WTC11 (cell line): ENCODE data around the gene RLN3. TPM values are rescaled to one million over a fixed set of nuclear protein-coding genes. Genes with fewer than 3 reads are reported as not detected.
A peak's percentile ranks its signal among the peaks of the same experiment; 100 is the strongest.

ENCODE experiments used
- ATAC-seq: fragments of 200-7000 bp; cut with Tn5 transposase; 2 replicates; pipeline ENCODE4 v1.10.0; 2021; ENCODE audit warnings: mild to moderate bottlenecking, moderate library complexity
- CTCF ChIA-PET: fragments of 300-600 bp; sonication (Branson Sonifier 250); formaldehyde crosslinking; loops from one replicate; lab custom pipeline; 2021; ENCODE audit warnings: antibody characterized with exemption; lab: Charles Lee
- POLR2A ChIA-PET: fragments of 350-600 bp; sonication (Branson Sonifier 250); formaldehyde crosslinking; loops from one replicate; lab custom pipeline; 2021; ENCODE audit warnings: antibody characterized with exemption; lab: Charles Lee
- DNase-seq: peaks from one replicate; pipeline ENCODE4 v3.0.0; 2021; ENCODE audit warnings: low spot score
- H3K27ac Mint-ChIP-seq: 2 replicates; pipeline ENCODE4 v1.8.0; 2021; ENCODE audit warnings: mixed read lengths
- H3K27me3 Mint-ChIP-seq: 2 replicates; pipeline ENCODE4 v1.8.0; 2021; ENCODE audit warnings: low read depth, mild to moderate bottlenecking, moderate library complexity, mixed read lengths
- H3K36me3 Mint-ChIP-seq: 2 replicates; pipeline ENCODE4 v1.8.0; 2021; ENCODE audit warnings: mixed read lengths
- H3K4me1 Mint-ChIP-seq: 2 replicates; pipeline ENCODE4 v1.8.0; 2022; ENCODE audit warnings: mixed read lengths
- H3K4me3 Mint-ChIP-seq: 2 replicates; pipeline ENCODE4 v1.8.0; 2021; ENCODE audit warnings: mild to moderate bottlenecking, moderate library complexity, mixed read lengths
- H3K9me3 Mint-ChIP-seq: 2 replicates; pipeline ENCODE4 v1.8.0; 2021; ENCODE audit warnings: mixed read lengths
- ATF1 ChIP-seq: sonication (generic); formaldehyde crosslinking; IDR thresholded peaks from 2 replicates; pipeline ENCODE4 v1.8.1; 2023; ENCODE audit warnings: mild to moderate bottlenecking, moderate library complexity, missing genetic modification reagents
- CBFB ChIP-seq: sonication (generic); formaldehyde crosslinking; IDR thresholded peaks from 2 replicates; pipeline ENCODE4 v1.8.1; 2022; ENCODE audit warnings: mild to moderate bottlenecking, low read depth, missing genetic modification reagents
- FOXK1 ChIP-seq: sonication (generic); formaldehyde crosslinking; IDR thresholded peaks from 2 replicates; pipeline ENCODE4 v1.8.0; 2022; ENCODE audit warnings: mild to moderate bottlenecking, moderate library complexity, missing genetic modification reagents
- FOXP1 ChIP-seq: sonication (generic); formaldehyde crosslinking; IDR thresholded peaks from 2 replicates; pipeline ENCODE4 v1.8.0; 2022; ENCODE audit warnings: missing genetic modification reagents, mild to moderate bottlenecking, moderate library complexity, borderline replicate concordance
- JAZF1 ChIP-seq: fragments of 250-450 bp; sonication (Bioruptor Pico); IDR thresholded peaks from 2 replicates; pipeline ENCODE4 v1.9.0; 2021; ENCODE audit warnings: moderate library complexity, mild to moderate bottlenecking, inconsistent platforms
- KAT7 ChIP-seq: sonication (generic); formaldehyde crosslinking; IDR thresholded peaks from 2 replicates; pipeline ENCODE4 v1.8.1; 2023; ENCODE audit warnings: missing genetic modification reagents, mild to moderate bottlenecking, borderline replicate concordance
- NFE2L1 ChIP-seq: sonication (generic); formaldehyde crosslinking; IDR thresholded peaks from 2 replicates; pipeline ENCODE4 v1.8.1; 2023; ENCODE audit warnings: missing genetic modification reagents
- NR2C2 ChIP-seq: sonication (generic); formaldehyde crosslinking; IDR thresholded peaks from 2 replicates; pipeline ENCODE4 v1.8.0; 2022; ENCODE audit warnings: mild to moderate bottlenecking, missing genetic modification reagents
- RELA ChIP-seq: sonication (generic); formaldehyde crosslinking; IDR thresholded peaks from 2 replicates; pipeline ENCODE4 v1.8.1; 2022; ENCODE audit warnings: missing genetic modification reagents, mild to moderate bottlenecking, borderline replicate concordance
- TEAD1 ChIP-seq: sonication (generic); formaldehyde crosslinking; IDR thresholded peaks from 2 replicates; pipeline ENCODE4 v1.8.0; 2022; ENCODE audit warnings: mild to moderate bottlenecking, missing genetic modification reagents
- TP53 ChIP-seq: sonication (generic); formaldehyde crosslinking; IDR thresholded peaks from 2 replicates; pipeline ENCODE4 v1.8.1; 2023; ENCODE audit warnings: mild to moderate bottlenecking, missing genetic modification reagents
- ZNF232 ChIP-seq: sonication (generic); formaldehyde crosslinking; IDR thresholded peaks from 2 replicates; pipeline ENCODE4 v1.8.0; 2022; ENCODE audit warnings: mild to moderate bottlenecking, missing genetic modification reagents
- ZNF396 ChIP-seq: fragments of 250-450 bp; sonication (Bioruptor Pico); IDR thresholded peaks from 2 replicates; pipeline ENCODE4 v1.8.0; 2021; ENCODE audit warnings: mild to moderate bottlenecking, moderate library complexity, borderline replicate concordance
- ZNF423 ChIP-seq: fragments of 250-450 bp; sonication (Bioruptor Pico); IDR thresholded peaks from 2 replicates; pipeline ENCODE4 v2.1.2; 2022; ENCODE audit warnings: mild to moderate bottlenecking, moderate library complexity
- total RNA-seq: library from RNA; stranded (reverse); gene quantifications from 3 replicates; pipeline ENCODE4 v1.2.3, GENCODE V29; 2021
- TF ChIP-seq, protein P1 (sequence below): fragments of 200-600 bp; IDR thresholded peaks from 2 replicates; pipeline ENCODE4 v1.8.0; 2022; ENCODE audit warnings: antibody characterized with exemption
- TF ChIP-seq, protein P2 (sequence below): sonication (generic); formaldehyde crosslinking; IDR thresholded peaks from 2 replicates; pipeline ENCODE4 v1.8.1; 2023; ENCODE audit warnings: mild to moderate bottlenecking, missing genetic modification reagents, moderate library complexity
- TF ChIP-seq, protein P3 (sequence below): sonication (generic); formaldehyde crosslinking; IDR thresholded peaks from 2 replicates; pipeline ENCODE4 v1.8.1; 2022; ENCODE audit warnings: missing genetic modification reagents, borderline replicate concordance
- TF ChIP-seq, protein P4 (sequence below): sonication (generic); formaldehyde crosslinking; IDR thresholded peaks from 2 replicates; pipeline ENCODE4 v1.8.1; 2023; ENCODE audit warnings: mild to moderate bottlenecking, missing genetic modification reagents, borderline replicate concordance
- TF ChIP-seq, protein P5 (sequence below): fragments of 250-450 bp; sonication (Bioruptor Pico); IDR thresholded peaks from 2 replicates; pipeline ENCODE4 v1.8.0; 2021; ENCODE audit warnings: mild to moderate bottlenecking
- TF ChIP-seq, protein P6 (sequence below): sonication (generic); formaldehyde crosslinking; IDR thresholded peaks from 2 replicates; pipeline ENCODE4 v1.8.0; 2022; ENCODE audit warnings: mild to moderate bottlenecking, missing genetic modification reagents

RLN3 gene
- total RNA-seq, 1 experiment from 2014 or later: not detected

DNA sequence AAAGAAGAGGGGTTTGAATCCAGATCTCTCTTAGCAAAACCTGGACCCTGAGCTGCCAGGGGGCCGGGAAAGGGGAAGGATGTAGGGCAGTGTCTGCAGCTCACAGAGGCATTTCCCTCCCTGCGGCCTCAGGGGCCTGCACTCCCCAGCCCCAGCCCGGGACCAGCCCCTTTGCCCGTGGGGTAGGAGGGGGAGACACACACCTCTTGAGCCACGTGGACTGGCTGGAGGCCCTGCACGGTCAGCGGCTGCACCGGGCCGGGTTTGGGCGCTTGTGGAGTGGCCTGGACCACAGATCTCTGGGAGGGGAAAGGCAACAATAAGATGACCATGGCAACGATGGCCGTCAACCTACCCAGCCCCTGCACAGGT, 48.7 kb upstream of the RLN3 start:
- no peak for DNase-seq

DNA sequence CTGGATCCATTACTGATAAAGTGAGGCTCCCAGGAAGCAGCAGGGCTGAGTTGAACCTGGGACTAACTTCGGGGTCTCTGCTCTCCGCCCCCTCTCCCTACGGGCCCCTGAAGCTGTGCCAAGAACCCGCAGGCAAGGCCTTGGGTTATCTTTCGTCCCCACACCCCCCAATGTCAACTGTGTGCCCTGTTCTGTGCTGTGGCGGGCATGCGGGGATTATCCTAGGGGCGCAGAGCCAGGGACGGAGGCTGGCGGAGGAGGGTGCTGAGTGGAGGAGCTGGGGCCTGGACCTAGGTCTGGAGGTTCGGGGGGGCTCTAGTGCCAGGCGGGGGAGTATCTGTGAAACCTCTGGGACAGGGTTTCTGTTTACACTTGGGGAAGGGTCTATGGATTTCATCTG, 48.3 kb upstream of the RLN3 start:
- DNase-seq (no peak), ATAC-seq (no peak)
- Mint-ChIP-seq H3K27me3 (no peaks in the 10 kb centered on the region; the same call in 1 of the 2 replicates), H3K9me3 (no peaks in the 10 kb centered on the region), H3K36me3 (peaks cover 3% of the 10 kb centered on the region; the same call in 1 of the 2 replicates), H3K4me3 (peak overlapping the region; percentile 57), H3K4me1 (peaks cover 24% of the 10 kb centered on the region), H3K27ac (no peak overlapping the region; the same call in 1 of the 2 replicates)
- no peak for TF ChIP-seq TEAD1 (CRISPR knock-in tag)
- TF ChIP-seq RELA: no peak
- no peak for TF ChIP-seq FOXK1 (CRISPR knock-in tag)
- TF ChIP-seq, protein P1, sequence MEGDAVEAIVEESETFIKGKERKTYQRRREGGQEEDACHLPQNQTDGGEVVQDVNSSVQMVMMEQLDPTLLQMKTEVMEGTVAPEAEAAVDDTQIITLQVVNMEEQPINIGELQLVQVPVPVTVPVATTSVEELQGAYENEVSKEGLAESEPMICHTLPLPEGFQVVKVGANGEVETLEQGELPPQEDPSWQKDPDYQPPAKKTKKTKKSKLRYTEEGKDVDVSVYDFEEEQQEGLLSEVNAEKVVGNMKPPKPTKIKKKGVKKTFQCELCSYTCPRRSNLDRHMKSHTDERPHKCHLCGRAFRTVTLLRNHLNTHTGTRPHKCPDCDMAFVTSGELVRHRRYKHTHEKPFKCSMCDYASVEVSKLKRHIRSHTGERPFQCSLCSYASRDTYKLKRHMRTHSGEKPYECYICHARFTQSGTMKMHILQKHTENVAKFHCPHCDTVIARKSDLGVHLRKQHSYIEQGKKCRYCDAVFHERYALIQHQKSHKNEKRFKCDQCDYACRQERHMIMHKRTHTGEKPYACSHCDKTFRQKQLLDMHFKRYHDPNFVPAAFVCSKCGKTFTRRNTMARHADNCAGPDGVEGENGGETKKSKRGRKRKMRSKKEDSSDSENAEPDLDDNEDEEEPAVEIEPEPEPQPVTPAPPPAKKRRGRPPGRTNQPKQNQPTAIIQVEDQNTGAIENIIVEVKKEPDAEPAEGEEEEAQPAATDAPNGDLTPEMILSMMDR: no peak
- no peak for TF ChIP-seq CBFB
- no peak for TF ChIP-seq NR2C2
- TF ChIP-seq ATF1 (CRISPR knock-in tag): no peak
- TF ChIP-seq TP53 (CRISPR knock-in tag): no peak
- TF ChIP-seq ZNF423: no peak
- no peak for TF ChIP-seq JAZF1 (CRISPR knock-in tag)
- no peak for TF ChIP-seq KAT7 (CRISPR knock-in tag)
- TF ChIP-seq, protein P2, sequence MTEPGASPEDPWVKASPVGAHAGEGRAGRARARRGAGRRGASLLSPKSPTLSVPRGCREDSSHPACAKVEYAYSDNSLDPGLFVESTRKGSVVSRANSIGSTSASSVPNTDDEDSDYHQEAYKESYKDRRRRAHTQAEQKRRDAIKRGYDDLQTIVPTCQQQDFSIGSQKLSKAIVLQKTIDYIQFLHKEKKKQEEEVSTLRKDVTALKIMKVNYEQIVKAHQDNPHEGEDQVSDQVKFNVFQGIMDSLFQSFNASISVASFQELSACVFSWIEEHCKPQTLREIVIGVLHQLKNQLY (CRISPR knock-in tag): no peak
- TF ChIP-seq, protein P3, sequence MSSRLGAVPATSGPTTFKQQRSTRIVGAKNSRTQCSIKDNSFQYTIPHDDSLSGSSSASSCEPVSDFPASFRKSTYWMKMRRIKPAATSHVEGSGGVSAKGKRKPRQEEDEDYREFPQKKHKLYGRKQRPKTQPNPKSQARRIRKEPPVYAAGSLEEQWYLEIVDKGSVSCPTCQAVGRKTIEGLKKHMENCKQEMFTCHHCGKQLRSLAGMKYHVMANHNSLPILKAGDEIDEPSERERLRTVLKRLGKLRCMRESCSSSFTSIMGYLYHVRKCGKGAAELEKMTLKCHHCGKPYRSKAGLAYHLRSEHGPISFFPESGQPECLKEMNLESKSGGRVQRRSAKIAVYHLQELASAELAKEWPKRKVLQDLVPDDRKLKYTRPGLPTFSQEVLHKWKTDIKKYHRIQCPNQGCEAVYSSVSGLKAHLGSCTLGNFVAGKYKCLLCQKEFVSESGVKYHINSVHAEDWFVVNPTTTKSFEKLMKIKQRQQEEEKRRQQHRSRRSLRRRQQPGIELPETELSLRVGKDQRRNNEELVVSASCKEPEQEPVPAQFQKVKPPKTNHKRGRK (CRISPR knock-in tag): no peak
- TF ChIP-seq, protein P4, sequence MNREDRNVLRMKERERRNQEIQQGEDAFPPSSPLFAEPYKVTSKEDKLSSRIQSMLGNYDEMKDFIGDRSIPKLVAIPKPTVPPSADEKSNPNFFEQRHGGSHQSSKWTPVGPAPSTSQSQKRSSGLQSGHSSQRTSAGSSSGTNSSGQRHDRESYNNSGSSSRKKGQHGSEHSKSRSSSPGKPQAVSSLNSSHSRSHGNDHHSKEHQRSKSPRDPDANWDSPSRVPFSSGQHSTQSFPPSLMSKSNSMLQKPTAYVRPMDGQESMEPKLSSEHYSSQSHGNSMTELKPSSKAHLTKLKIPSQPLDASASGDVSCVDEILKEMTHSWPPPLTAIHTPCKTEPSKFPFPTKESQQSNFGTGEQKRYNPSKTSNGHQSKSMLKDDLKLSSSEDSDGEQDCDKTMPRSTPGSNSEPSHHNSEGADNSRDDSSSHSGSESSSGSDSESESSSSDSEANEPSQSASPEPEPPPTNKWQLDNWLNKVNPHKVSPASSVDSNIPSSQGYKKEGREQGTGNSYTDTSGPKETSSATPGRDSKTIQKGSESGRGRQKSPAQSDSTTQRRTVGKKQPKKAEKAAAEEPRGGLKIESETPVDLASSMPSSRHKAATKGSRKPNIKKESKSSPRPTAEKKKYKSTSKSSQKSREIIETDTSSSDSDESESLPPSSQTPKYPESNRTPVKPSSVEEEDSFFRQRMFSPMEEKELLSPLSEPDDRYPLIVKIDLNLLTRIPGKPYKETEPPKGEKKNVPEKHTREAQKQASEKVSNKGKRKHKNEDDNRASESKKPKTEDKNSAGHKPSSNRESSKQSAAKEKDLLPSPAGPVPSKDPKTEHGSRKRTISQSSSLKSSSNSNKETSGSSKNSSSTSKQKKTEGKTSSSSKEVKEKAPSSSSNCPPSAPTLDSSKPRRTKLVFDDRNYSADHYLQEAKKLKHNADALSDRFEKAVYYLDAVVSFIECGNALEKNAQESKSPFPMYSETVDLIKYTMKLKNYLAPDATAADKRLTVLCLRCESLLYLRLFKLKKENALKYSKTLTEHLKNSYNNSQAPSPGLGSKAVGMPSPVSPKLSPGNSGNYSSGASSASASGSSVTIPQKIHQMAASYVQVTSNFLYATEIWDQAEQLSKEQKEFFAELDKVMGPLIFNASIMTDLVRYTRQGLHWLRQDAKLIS (CRISPR knock-in tag): no peak
- no peak for TF ChIP-seq NFE2L1 (CRISPR knock-in tag)
- no peak for TF ChIP-seq ZNF396 (CRISPR knock-in tag)
- no peak for TF ChIP-seq FOXP1 (CRISPR knock-in tag)
- no peak for TF ChIP-seq ZNF232
- TF ChIP-seq, protein P5, sequence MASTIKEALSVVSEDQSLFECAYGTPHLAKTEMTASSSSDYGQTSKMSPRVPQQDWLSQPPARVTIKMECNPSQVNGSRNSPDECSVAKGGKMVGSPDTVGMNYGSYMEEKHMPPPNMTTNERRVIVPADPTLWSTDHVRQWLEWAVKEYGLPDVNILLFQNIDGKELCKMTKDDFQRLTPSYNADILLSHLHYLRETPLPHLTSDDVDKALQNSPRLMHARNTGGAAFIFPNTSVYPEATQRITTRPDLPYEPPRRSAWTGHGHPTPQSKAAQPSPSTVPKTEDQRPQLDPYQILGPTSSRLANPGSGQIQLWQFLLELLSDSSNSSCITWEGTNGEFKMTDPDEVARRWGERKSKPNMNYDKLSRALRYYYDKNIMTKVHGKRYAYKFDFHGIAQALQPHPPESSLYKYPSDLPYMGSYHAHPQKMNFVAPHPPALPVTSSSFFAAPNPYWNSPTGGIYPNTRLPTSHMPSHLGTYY (CRISPR knock-in tag): no peak
- ChIA-PET CTCF (interaction anchor here (0.6 to 2.5 kb wide), 8 partner anchors 9 to 92 kb away, joined by 3 to 18 read pairs (median 12); partner anchors contain the start of genes DCAF15, IL27RA, MISP3 and RFX1), POLR2A (interaction anchor here (1.0 to 1.9 kb wide), 4 partner anchors 25 to 186 kb away, joined by 4 to 11 read pairs (median 6); partner anchors contain the start of gene RFX1)

More for the DNA sequence above, 48.7 kb upstream of the RLN3 start:
- CTCF ChIA-PET: interaction anchor here (0.6 to 2.5 kb wide), 14 partner anchors 9 to 93 kb away, joined by 3 to 23 read pairs (median 9); partner anchors contain the start of genes DCAF15, IL27RA, MISP3 and RFX1
- 0 out of 2 replicates have a peak, but pooled peaks have one; percentile 20 for TF ChIP-seq TP53 (CRISPR knock-in tag)
- TF ChIP-seq, protein P6, sequence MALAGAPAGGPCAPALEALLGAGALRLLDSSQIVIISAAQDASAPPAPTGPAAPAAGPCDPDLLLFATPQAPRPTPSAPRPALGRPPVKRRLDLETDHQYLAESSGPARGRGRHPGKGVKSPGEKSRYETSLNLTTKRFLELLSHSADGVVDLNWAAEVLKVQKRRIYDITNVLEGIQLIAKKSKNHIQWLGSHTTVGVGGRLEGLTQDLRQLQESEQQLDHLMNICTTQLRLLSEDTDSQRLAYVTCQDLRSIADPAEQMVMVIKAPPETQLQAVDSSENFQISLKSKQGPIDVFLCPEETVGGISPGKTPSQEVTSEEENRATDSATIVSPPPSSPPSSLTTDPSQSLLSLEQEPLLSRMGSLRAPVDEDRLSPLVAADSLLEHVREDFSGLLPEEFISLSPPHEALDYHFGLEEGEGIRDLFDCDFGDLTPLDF: no peak
- TF ChIP-seq, all 79 proteins: peak for 1
- Mint-ChIP-seq H3K9me3 (no peaks in the 10 kb centered on the region), H3K27me3 (no peaks in the 10 kb centered on the region; the same call in 1 of the 2 replicates), H3K27ac (no peak overlapping the region), H3K4me1 (peaks cover 23% of the 10 kb centered on the region), H3K4me3 (peak overlapping the region; percentile 57), H3K36me3 (peaks cover 3% of the 10 kb centered on the region; the same call in 1 of the 2 replicates)
- POLR2A ChIA-PET: interaction anchor here (0.6 to 1.9 kb wide), 11 partner anchors 9 to 271 kb away, joined by 3 to 16 read pairs (median 5); partner anchors contain the start of genes IL27RA and RFX1
- no peak for ATAC-seq
